Activated T-cell treated with anti-CD3 and anti-CD28 coated beads for 4 hours (primary cell): ENCODE data around the gene ZNRF2.

ENCODE experiments used
- DNase-seq: peaks from one replicate; pipeline ENCODE4 v3.0.0-alpha.2; 2020

The ZNRF2 gene

GRCh38 chr7:30284298-30285066 lies at the start of gene ZNRF2:
ZNRF2 (plus strand) TSS chr7:30284597; CDS start chr7:30285358, 761 bp downstream.
- DNase-seq: peak; percentile 93

- no peak for DNase-seq
These were observed 47.1 kb upstream of the ZNRF2 start for GRCh38 chr7:30237271-30237695.

- DNase-seq: no peak
These were observed 45.5 kb upstream of the ZNRF2 start for GRCh38 chr7:30238721-30239441.

GRCh38 chr7:30240106-30240800 lies 44.1 kb upstream of the ZNRF2 start:
- no peak for DNase-seq

GRCh38 chr7:30241767-30242166 lies 42.6 kb upstream of the ZNRF2 start:
- DNase-seq: no peak

GRCh38 chr7:30244340-30244739 lies 40.1 kb upstream of the ZNRF2 start:
- DNase-seq: no peak

- no peak for DNase-seq
These were observed 38.5 kb upstream of the ZNRF2 start for GRCh38 chr7:30245913-30246312.

- DNase-seq: no peak
These were observed 38.0 kb upstream of the ZNRF2 start for GRCh38 chr7:30246392-30246791.

GRCh38 chr7:30247541-30248401 lies 36.6 kb upstream of the ZNRF2 start:
- no peak for DNase-seq

- DNase-seq: no peak
These were observed 35.1 kb upstream of the ZNRF2 start for GRCh38 chr7:30249316-30249715.

GRCh38 chr7:30249986-30250774 lies 34.2 kb upstream of the ZNRF2 start:
- DNase-seq: no peak

GRCh38 chr7:30251708-30252329 lies 32.6 kb upstream of the ZNRF2 start:
- DNase-seq: no peak

- DNase-seq: no peak
These were observed 31.3 kb upstream of the ZNRF2 start for GRCh38 chr7:30252885-30253795.

GRCh38 chr7:30253796-30254165 lies 30.6 kb upstream of the ZNRF2 start:
- no peak for DNase-seq

- no peak for DNase-seq
These were observed 30.1 kb upstream of the ZNRF2 start for GRCh38 chr7:30254248-30254647.

- no peak for DNase-seq
These were observed 29.7 kb upstream of the ZNRF2 start for GRCh38 chr7:30254717-30255063.

- DNase-seq: no peak
These were observed 29.2 kb upstream of the ZNRF2 start for GRCh38 chr7:30255064-30255769.

- DNase-seq: no peak
These were observed 28.0 kb upstream of the ZNRF2 start for GRCh38 chr7:30256349-30256858.

GRCh38 chr7:30260246-30260768 lies 24.1 kb upstream of the ZNRF2 start:
- no peak for DNase-seq
